Smooth muscle cell (in vitro differentiated cells): Measurements from ENCODE around the gene NOS1AP. TPM values are rescaled to one million over a fixed set of nuclear protein-coding genes. Genes with fewer than 3 reads are reported as not detected.

ENCODE experiments used
- DNase-seq: peaks from one replicate; lab custom pipeline; 2025; ENCODE audit not compliant: unreplicated experiment; lab: John Stamatoyannopoulos, UW
- H2AFZ ChIP-seq: fragments of 200-600 bp; sonication (generic); 2 replicates; pipeline ENCODE4 v1.6.0; 2016; ENCODE audit warnings: antibody characterized with exemption, low read depth, mild to moderate bottlenecking
- H3F3A ChIP-seq: fragments of 200-600 bp; sonication (generic); 2 replicates; pipeline ENCODE4 v1.6.0; 2017; ENCODE audit warnings: antibody characterized with exemption, low read depth
- H3K27ac ChIP-seq: fragments of 200-600 bp; sonication (generic); 2 replicates; pipeline ENCODE4 v1.5.1; 2016; ENCODE audit warnings: low read depth, mild to moderate bottlenecking
- H3K27me3 ChIP-seq: fragments of 200-600 bp; sonication (generic); 2 replicates; pipeline ENCODE4 v1.6.1; 2016; ENCODE audit warnings: low read depth, mild to moderate bottlenecking
- H3K36me3 ChIP-seq: fragments of 200-600 bp; sonication (generic); 2 replicates; pipeline ENCODE4 v1.5.1; 2016; ENCODE audit warnings: low read depth
- H3K4me1 ChIP-seq: fragments of 200-600 bp; sonication (generic); 2 replicates; pipeline ENCODE4 v1.5.1; 2016; ENCODE audit warnings: low read depth
- H3K4me2 ChIP-seq: fragments of 200-600 bp; sonication (generic); 2 replicates; pipeline ENCODE4 v1.6.0; 2016; ENCODE audit warnings: mild to moderate bottlenecking
- H3K4me3 ChIP-seq: fragments of 200-600 bp; sonication (generic); 2 replicates; pipeline ENCODE4 v1.5.1; 2016; ENCODE audit warnings: mild to moderate bottlenecking
- H3K79me2 ChIP-seq: fragments of 200-600 bp; sonication (generic); 2 replicates; pipeline ENCODE4 v1.6.0; 2016; ENCODE audit warnings: low read depth, mild to moderate bottlenecking
- H3K9ac ChIP-seq: fragments of 200-600 bp; sonication (generic); 2 replicates; pipeline ENCODE4 v1.6.0; 2016; ENCODE audit warnings: low read depth
- H3K9me3 ChIP-seq: fragments of 200-600 bp; sonication (generic); replicated peaks from 2 replicates; pipeline ENCODE4 v1.5.1; 2016; ENCODE audit warnings: low read depth
- H4K20me1 ChIP-seq: fragments of 200-600 bp; sonication (generic); 2 replicates; pipeline ENCODE4 v1.6.0; 2016; ENCODE audit warnings: low read depth
- CTCF ChIP-seq: fragments of 200-600 bp; sonication (generic); IDR thresholded peaks from 2 replicates; pipeline ENCODE4 v1.5.1; 2017; ENCODE audit warnings: borderline replicate concordance, mild to moderate bottlenecking, antibody characterized with exemption; ENCODE audit not compliant: insufficient read depth, poor library complexity, severe bottlenecking
- WGBS: methylation state at CpG from one replicate; pipeline ENCODE4 v1.1.7; 2016; ENCODE audit warnings: low lambda C conversion rate; 5-methylcytosine and 5-hydroxymethylcytosine counted together
- polyA plus RNA-seq: library from polyadenylated mRNA; unstranded; fragments of >200 nt; fragmentation: Nextera tagmentation; extraction: Ambion mirVana; gene quantifications from 2 replicates; pipeline ENCODE4 v1.2.1, GENCODE V29; 2016
- total RNA-seq: library from RNA; depleted of rRNA; stranded (reverse); fragments of >200 nt; gene quantifications from 2 replicates; pipeline ENCODE4 v1.2.3, GENCODE V29; 2014

The NOS1AP gene
- total and polyA plus RNA-seq, 2 experiments from 2014 or later: 0.54 to 0.80 TPM

DNA sequence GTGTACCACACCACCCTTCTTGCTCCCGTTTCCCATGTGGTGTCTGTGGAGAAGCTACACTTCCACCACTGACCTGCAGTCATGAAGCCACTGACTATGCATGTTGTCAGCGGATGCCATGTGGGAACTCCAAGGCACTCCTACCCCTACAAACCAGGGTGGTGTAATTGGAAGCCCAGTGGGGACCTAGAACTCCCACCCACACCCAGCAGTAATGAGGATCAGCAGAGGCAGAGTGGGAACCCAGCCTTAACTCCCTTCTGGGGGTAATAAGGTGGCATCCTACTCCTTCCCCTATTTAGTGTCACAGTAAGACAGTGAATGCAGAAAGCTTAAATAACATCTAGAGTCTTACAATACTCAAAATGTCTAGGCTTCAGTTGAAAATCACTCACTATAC, 228.8 kb downstream of the NOS1AP start:
- no peak for TF ChIP-seq CTCF
- H3F3A ChIP-seq: no peaks in the 10 kb centered on the region
- H4K20me1 ChIP-seq: no peaks in the 10 kb centered on the region
- 97% methylated on average over 2 of the region's 2 CpGs for WGBS
- H2AFZ ChIP-seq: no peak overlapping the region
- H3K9ac ChIP-seq: no peak overlapping the region
- DNase-seq: no peak
- no peaks in the 10 kb centered on the region for H3K9me3 ChIP-seq
- no peak overlapping the region for H3K4me2 ChIP-seq
- H3K79me2 ChIP-seq: no peaks in the 10 kb centered on the region
- H3K4me3 ChIP-seq: no peak overlapping the region
- no peaks in the 10 kb centered on the region for H3K36me3 ChIP-seq
- no peaks in the 10 kb centered on the region for H3K27me3 ChIP-seq
- no peaks in the 10 kb centered on the region for H3K4me1 ChIP-seq
- H3K27ac ChIP-seq: no peak overlapping the region

- Histone ChIP-seq H3K36me3 (no peaks in the 10 kb centered on the region), H3K4me2 (no peak overlapping the region), H3K27me3 (no peaks in the 10 kb centered on the region), H3K4me3 (no peak overlapping the region), H2AFZ (no peak overlapping the region), H3K4me1 (no peaks in the 10 kb centered on the region), H3F3A (no peaks in the 10 kb centered on the region), H3K9me3 (no peaks in the 10 kb centered on the region), H3K79me2 (no peaks in the 10 kb centered on the region), H3K9ac (no peak overlapping the region), H3K27ac (no peak overlapping the region), H4K20me1 (no peaks in the 10 kb centered on the region)
- no peak for TF ChIP-seq CTCF
- DNase-seq: no peak
These were observed 229.5 kb downstream of the NOS1AP start for GRCh38 chr1:162299018-162299417.

DNA sequence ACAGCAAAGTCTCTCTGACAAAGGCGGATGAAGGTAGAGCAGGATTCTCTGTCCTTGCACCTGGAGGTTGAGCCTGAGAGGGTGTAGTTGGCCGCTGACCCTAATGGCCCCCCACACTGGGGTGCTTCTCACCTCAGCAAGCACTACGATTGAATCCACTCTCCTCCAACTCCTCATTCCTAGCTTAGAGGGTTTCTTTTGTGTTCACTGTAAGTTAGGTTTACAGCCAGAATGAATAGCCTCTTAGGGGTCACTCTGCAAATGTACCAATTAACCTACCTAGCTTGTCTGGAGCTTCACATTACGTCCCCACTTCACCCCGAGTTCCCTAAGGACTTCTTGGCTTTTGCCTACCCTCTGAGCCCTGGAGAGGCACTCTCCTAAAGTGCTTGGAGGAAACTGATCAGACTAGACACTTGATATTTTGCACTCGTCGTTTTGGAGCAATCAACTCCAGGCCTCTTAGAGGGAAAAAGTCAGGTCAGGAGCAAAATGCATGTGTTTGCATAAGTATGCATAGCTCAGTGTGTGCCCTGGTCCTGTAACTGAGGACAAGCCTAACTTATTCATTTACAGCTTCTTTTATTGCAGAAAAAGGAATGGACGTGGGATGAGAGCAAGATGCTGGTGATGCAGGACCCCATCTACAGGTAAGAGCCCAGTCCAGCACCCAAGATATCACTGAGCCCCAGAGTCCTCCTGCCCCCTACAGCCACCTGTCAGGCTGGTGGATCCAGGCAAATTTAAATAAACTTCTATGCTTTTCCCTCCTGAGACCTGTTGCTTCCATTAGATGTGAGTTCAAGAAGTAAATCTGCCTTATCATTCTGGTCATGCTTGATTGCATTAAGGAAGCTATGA, 230.8 kb downstream of the NOS1AP start:
- WGBS: 70% methylated on average over 8 of the region's 8 CpGs

More for the DNA sequence above, 230.8 kb downstream of the NOS1AP start:
- Histone ChIP-seq H3K27ac (no peak overlapping the region), H3K9me3 (no peaks in the 10 kb centered on the region), H3K4me2 (no peak overlapping the region), H2AFZ (no peak overlapping the region), H3K79me2 (no peaks in the 10 kb centered on the region), H3K4me1 (no peaks in the 10 kb centered on the region), H3K27me3 (no peaks in the 10 kb centered on the region), H3F3A (no peaks in the 10 kb centered on the region), H3K4me3 (no peak overlapping the region), H3K9ac (no peak overlapping the region), H4K20me1 (no peaks in the 10 kb centered on the region), H3K36me3 (no peaks in the 10 kb centered on the region)
- DNase-seq: no peak
- no peak for TF ChIP-seq CTCF
